Ishikawa (cell line): ENCODE data around the gene PIPOX.

Source experiments
- CEBPB ChIP-seq: IDR thresholded peaks from 2 replicates; pipeline ENCODE4 v1.6.1; 2012
- CREB1 ChIP-seq: IDR thresholded peaks from 2 replicates; pipeline ENCODE4 v1.6.1; 2012; ENCODE audit warnings: low read depth
- EGR1 ChIP-seq: IDR thresholded peaks from 2 replicates; pipeline ENCODE4 v1.6.1; 2012
- EP300 ChIP-seq: IDR thresholded peaks from 2 replicates; pipeline ENCODE4 v1.6.1; 2012; ENCODE audit warnings: borderline replicate concordance
- FOXM1 ChIP-seq: IDR thresholded peaks from 2 replicates; pipeline ENCODE4 v1.6.1; 2012; ENCODE audit warnings: low read depth, borderline replicate concordance
- NFIC ChIP-seq: IDR thresholded peaks from 2 replicates; pipeline ENCODE4 v1.6.1; 2012
- RAD21 ChIP-seq: IDR thresholded peaks from 2 replicates; pipeline ENCODE4 v1.6.1; 2012; ENCODE audit warnings: low read depth
- TAF1 ChIP-seq: IDR thresholded peaks from 2 replicates; pipeline ENCODE4 v1.6.1; 2012; ENCODE audit warnings: low read depth, mild to moderate bottlenecking
- TCF12 ChIP-seq: IDR thresholded peaks from 2 replicates; pipeline ENCODE4 v1.6.1; 2012; ENCODE audit warnings: low read depth
- TEAD4 ChIP-seq: IDR thresholded peaks from 2 replicates; pipeline ENCODE4 v1.6.1; 2012
- YY1 ChIP-seq: IDR thresholded peaks from 2 replicates; pipeline ENCODE4 v1.6.1; 2012; ENCODE audit warnings: low read depth
- ZBTB7A ChIP-seq: IDR thresholded peaks from 2 replicates; pipeline ENCODE4 v1.6.1; 2012; ENCODE audit warnings: low read depth
- TF ChIP-seq, protein P1 (sequence below): IDR thresholded peaks from 2 replicates; pipeline ENCODE4 v1.6.1; 2012
- TF ChIP-seq, protein P2 (sequence below): IDR thresholded peaks from 2 replicates; pipeline ENCODE4 v1.6.1; 2012; ENCODE audit warnings: low read depth, mild to moderate bottlenecking
- TF ChIP-seq, protein P3 (sequence below): IDR thresholded peaks from 2 replicates; pipeline ENCODE4 v1.6.1; 2012

The PIPOX gene

DNA sequence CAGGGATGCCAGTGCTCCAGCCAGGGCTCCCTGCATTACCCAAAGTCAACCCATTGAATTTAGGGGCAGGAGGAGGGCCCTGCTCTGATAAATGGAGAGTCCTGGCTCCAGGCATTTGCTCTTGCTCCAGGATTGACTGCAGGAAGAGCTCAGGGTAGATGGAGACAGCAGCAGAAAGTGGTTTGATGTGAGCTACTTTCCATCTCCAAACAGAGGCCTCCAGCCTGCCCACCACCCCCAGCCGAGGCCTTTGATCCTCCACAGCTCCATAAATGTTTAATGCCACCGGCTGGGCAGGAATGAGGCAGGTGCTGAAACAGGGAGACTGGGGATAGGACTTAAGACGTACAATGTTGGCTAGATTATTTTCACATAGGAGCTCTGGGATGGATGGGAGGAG is 32.8 kb upstream of the PIPOX start:
- no peak for TF ChIP-seq FOXM1
- no peak for TF ChIP-seq EGR1
- TF ChIP-seq RAD21, result no peak
- TF ChIP-seq TEAD4, result no peak
- no peak for TF ChIP-seq TCF12
- no peak for TF ChIP-seq ZBTB7A
- no peak for TF ChIP-seq TAF1
- TF ChIP-seq YY1, result no peak
- no peak for TF ChIP-seq CEBPB
- no peak for TF ChIP-seq NFIC
- TF ChIP-seq, protein P1, sequence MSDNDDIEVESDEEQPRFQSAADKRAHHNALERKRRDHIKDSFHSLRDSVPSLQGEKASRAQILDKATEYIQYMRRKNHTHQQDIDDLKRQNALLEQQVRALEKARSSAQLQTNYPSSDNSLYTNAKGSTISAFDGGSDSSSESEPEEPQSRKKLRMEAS, result no peak
- TF ChIP-seq, protein P2, sequence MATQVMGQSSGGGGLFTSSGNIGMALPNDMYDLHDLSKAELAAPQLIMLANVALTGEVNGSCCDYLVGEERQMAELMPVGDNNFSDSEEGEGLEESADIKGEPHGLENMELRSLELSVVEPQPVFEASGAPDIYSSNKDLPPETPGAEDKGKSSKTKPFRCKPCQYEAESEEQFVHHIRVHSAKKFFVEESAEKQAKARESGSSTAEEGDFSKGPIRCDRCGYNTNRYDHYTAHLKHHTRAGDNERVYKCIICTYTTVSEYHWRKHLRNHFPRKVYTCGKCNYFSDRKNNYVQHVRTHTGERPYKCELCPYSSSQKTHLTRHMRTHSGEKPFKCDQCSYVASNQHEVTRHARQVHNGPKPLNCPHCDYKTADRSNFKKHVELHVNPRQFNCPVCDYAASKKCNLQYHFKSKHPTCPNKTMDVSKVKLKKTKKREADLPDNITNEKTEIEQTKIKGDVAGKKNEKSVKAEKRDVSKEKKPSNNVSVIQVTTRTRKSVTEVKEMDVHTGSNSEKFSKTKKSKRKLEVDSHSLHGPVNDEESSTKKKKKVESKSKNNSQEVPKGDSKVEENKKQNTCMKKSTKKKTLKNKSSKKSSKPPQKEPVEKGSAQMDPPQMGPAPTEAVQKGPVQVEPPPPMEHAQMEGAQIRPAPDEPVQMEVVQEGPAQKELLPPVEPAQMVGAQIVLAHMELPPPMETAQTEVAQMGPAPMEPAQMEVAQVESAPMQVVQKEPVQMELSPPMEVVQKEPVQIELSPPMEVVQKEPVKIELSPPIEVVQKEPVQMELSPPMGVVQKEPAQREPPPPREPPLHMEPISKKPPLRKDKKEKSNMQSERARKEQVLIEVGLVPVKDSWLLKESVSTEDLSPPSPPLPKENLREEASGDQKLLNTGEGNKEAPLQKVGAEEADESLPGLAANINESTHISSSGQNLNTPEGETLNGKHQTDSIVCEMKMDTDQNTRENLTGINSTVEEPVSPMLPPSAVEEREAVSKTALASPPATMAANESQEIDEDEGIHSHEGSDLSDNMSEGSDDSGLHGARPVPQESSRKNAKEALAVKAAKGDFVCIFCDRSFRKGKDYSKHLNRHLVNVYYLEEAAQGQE, result no peak
- TF ChIP-seq EP300, result no peak
- TF ChIP-seq, protein P3, sequence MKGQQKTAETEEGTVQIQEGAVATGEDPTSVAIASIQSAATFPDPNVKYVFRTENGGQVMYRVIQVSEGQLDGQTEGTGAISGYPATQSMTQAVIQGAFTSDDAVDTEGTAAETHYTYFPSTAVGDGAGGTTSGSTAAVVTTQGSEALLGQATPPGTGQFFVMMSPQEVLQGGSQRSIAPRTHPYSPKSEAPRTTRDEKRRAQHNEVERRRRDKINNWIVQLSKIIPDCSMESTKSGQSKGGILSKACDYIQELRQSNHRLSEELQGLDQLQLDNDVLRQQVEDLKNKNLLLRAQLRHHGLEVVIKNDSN, result no peak
- TF ChIP-seq CREB1, result no peak

GRCh38 chr17:29010586-29010985 is 32.4 kb upstream of the PIPOX start:
- TF ChIP-seq TEAD4, result no peak
- no peak for TF ChIP-seq EGR1
- no peak for TF ChIP-seq TAF1
- TF ChIP-seq NFIC, result no peak
- TF ChIP-seq RAD21, result no peak
- TF ChIP-seq, protein P2, result no peak
- no peak for TF ChIP-seq TCF12
- no peak for TF ChIP-seq FOXM1
- no peak for TF ChIP-seq EP300
- no peak for TF ChIP-seq CREB1

DNA sequence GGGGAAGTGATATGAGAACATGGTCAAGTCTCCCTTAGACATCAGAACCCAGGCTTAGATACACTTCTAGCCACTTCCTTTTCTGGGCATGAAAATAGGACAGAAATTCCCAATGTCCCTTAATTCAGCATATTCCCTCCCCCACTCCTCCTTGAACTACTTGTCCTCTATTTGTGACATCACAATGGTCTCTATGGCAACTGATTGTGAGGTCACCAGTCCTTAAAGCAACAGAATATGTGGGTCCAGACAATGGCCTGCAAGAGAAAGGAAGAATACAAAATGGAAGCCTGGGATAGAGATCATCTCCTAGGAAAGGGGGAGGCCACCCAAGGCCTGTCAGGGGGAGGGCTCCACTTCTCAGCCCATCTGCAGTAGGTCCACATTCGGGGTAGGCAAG is 30.4 kb upstream of the PIPOX start:
- TF ChIP-seq TCF12 (no peak), CREB1 (no peak), EP300 (no peak), CEBPB (no peak), FOXM1 (no peak), RAD21 (no peak), EGR1 (no peak), ZBTB7A (no peak), TEAD4 (no peak)
- TF ChIP-seq, protein P2, result no peak
- TF ChIP-seq, protein P1, result no peak

GRCh38 chr17:29014716-29015115 is 28.2 kb upstream of the PIPOX start:
- TF ChIP-seq EGR1, result no peak
- TF ChIP-seq RAD21, result no peak
- TF ChIP-seq EP300, result no peak
- no peak for TF ChIP-seq ZBTB7A
- TF ChIP-seq, protein P3, result no peak
- no peak for TF ChIP-seq TAF1
- no peak for TF ChIP-seq TCF12
- no peak for TF ChIP-seq TEAD4
- TF ChIP-seq, protein P1, result no peak
- TF ChIP-seq, protein P2, result no peak
- no peak for TF ChIP-seq YY1
- TF ChIP-seq FOXM1, result no peak
- TF ChIP-seq CEBPB, result no peak
- no peak for TF ChIP-seq NFIC
- TF ChIP-seq CREB1, result no peak
